HEK293 (cell line): ENCODE measurements around the gene CXCL11.

ENCODE experiments used
- BCL11A ChIP-seq: fragments of 450-650 bp; formaldehyde crosslinking; IDR thresholded peaks from 2 replicates; pipeline ENCODE4 v1.5.1; 2016; ENCODE audit warnings: low read depth, missing biosample characterization, missing genetic modification characterization
- KLF16 ChIP-seq: fragments of 450-650 bp; formaldehyde crosslinking; IDR thresholded peaks from 2 replicates; pipeline ENCODE4 v1.5.1; 2017; ENCODE audit warnings: missing biosample characterization, missing genetic modification characterization
- ZNF677 ChIP-seq: fragments of 450-650 bp; IDR thresholded peaks from 2 replicates; pipeline ENCODE4 v1.5.0; 2018; ENCODE audit warnings: missing biosample characterization, mild to moderate bottlenecking, missing genetic modification characterization, moderate library complexity
- TF ChIP-seq, protein P1 (sequence below): fragments of 450-650 bp; formaldehyde crosslinking; IDR thresholded peaks from 2 replicates; pipeline ENCODE4 v1.5.1; 2016; ENCODE audit warnings: missing biosample characterization, missing genetic modification characterization
- TF ChIP-seq, protein P2 (sequence below): fragments of 450-650 bp; formaldehyde crosslinking; IDR thresholded peaks from 2 replicates; pipeline ENCODE4 v1.5.1; 2016; ENCODE audit warnings: missing biosample characterization, missing genetic modification characterization
- TF ChIP-seq, protein P3 (sequence below): fragments of 450-650 bp; formaldehyde crosslinking; IDR thresholded peaks from 2 replicates; pipeline ENCODE4 v1.5.1; 2016; ENCODE audit warnings: missing biosample characterization, missing genetic modification characterization

DNA sequence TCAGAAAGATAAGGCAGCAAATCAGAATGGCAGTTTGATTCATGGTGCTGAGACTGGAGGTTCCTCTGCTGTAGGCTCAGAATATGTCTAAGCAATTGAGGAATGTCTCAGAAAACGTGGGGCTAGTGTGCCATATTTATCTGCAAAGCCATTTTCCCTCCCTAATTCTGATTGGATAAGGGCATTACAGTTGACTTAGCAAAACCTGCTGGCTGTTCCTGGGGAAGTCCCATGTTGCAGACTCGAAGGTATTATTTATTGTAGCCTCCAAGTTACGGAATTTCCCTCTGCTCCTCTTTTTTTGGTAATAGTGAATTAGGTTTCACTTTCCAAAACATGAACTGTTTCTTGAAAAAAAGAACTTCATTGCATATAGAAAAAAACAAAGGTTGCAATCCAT is 12.5 kb downstream of the CXCL11 start, which contains the start of gene CXCL10:
- TF ChIP-seq BCL11A (tag by site-specific recombination) (no peak), KLF16 (tag by site-specific recombination) (no peak), ZNF677 (no peak)
- TF ChIP-seq, protein P1, sequence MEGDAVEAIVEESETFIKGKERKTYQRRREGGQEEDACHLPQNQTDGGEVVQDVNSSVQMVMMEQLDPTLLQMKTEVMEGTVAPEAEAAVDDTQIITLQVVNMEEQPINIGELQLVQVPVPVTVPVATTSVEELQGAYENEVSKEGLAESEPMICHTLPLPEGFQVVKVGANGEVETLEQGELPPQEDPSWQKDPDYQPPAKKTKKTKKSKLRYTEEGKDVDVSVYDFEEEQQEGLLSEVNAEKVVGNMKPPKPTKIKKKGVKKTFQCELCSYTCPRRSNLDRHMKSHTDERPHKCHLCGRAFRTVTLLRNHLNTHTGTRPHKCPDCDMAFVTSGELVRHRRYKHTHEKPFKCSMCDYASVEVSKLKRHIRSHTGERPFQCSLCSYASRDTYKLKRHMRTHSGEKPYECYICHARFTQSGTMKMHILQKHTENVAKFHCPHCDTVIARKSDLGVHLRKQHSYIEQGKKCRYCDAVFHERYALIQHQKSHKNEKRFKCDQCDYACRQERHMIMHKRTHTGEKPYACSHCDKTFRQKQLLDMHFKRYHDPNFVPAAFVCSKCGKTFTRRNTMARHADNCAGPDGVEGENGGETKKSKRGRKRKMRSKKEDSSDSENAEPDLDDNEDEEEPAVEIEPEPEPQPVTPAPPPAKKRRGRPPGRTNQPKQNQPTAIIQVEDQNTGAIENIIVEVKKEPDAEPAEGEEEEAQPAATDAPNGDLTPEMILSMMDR (tag by site-specific recombination) = no peak
- TF ChIP-seq, protein P2, sequence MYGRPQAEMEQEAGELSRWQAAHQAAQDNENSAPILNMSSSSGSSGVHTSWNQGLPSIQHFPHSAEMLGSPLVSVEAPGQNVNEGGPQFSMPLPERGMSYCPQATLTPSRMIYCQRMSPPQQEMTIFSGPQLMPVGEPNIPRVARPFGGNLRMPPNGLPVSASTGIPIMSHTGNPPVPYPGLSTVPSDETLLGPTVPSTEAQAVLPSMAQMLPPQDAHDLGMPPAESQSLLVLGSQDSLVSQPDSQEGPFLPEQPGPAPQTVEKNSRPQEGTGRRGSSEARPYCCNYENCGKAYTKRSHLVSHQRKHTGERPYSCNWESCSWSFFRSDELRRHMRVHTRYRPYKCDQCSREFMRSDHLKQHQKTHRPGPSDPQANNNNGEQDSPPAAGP (tag by site-specific recombination) = no peak
- TF ChIP-seq, protein P3, sequence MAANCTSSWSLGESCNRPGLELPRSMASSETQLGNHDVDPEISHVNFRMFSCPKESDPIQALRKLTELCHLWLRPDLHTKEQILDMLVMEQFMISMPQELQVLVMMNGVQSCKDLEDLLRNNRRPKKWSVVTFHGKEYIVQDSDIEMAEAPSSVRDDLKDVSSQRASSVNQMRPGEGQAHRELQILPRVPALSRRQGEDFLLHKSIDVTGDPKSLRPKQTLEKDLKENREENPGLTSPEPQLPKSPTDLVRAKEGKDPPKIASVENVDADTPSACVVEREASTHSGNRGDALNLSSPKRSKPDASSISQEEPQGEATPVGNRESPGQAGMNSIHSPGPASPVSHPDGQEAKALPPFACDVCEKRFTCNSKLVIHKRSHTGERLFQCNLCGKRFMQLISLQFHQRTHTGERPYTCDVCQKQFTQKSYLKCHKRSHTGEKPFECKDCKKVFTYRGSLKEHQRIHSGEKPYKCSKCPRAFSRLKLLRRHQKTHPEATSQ = no peak
